Stomach (tissue), 4 donors: ENCODE results near the gene FAF2.

Source experiments
- CTCF ChIP-seq, 7 experiments: fragments of 450-650 bp in 4 of 7; fragments of 200-600 bp in 3 of 7; sonication (generic) in 3 of 7; IDR thresholded peaks; one replicate each; pipeline ENCODE4 v1.5.1; 2016 to 2019; ENCODE audit warnings: antibody characterized with exemption in 7 of 7, control low read depth in 2 of 7, mild to moderate bottlenecking in 1 of 7
- POLR2A ChIP-seq, 4 donors: fragments of 450-650 bp; IDR thresholded peaks; one replicate each; pipeline ENCODE4 v1.6.1; 2016; ENCODE audit warnings: antibody characterized with exemption in 4 of 4, control low read depth in 2 of 4, mild to moderate bottlenecking in 1 of 4, moderate library complexity in 1 of 4

GRCh38 chr5:176441921-176442323 lies 6.3 kb upstream of the FAF2 start:
- TF ChIP-seq CTCF (IDR thresholded peaks at IDR 0.05) = no peak
- TF ChIP-seq POLR2A (IDR thresholded peaks at IDR 0.05) = no peak
